Mucosa of descending colon (tissue), 3 donors: ENCODE data around the gene NUDT4. TPM values are rescaled to one million over a fixed set of nuclear protein-coding genes. Genes with fewer than 3 reads are reported as not detected.

Experiments used
- ATAC-seq: fragments of 200-7000 bp; cut with Tn5 transposase; one replicate; pipeline ENCODE4 v1.9.1; 2020; ENCODE audit warnings: mild to moderate bottlenecking, moderate library complexity
- DNase-seq, 3 donors: peaks; one replicate each; pipeline ENCODE4 v3.0.0-alpha.2; 2020
- H3K36me3 ChIP-seq: fragments of 200-600 bp; one replicate; pipeline ENCODE4 v1.8.0; 2021; ENCODE audit warnings: low read depth, mild to moderate bottlenecking
- H3K4me1 ChIP-seq: fragments of 200-600 bp; one replicate; pipeline ENCODE4 v1.8.0; 2021; ENCODE audit warnings: low read depth, mild to moderate bottlenecking
- H3K4me3 ChIP-seq: fragments of 200-600 bp; one replicate; pipeline ENCODE4 v1.8.0; 2021; ENCODE audit warnings: mild to moderate bottlenecking
- H3K9me3 ChIP-seq: fragments of 200-600 bp; one replicate; pipeline ENCODE4 v1.8.0; 2021; ENCODE audit warnings: mild to moderate bottlenecking
- CTCF ChIP-seq: fragments of 200-600 bp; IDR thresholded peaks from one replicate; pipeline ENCODE4 v1.8.0; 2022; ENCODE audit warnings: antibody characterized with exemption, mild to moderate bottlenecking
- intact Hi-C, 2 donors: fragments of 100-400 bp; cut with DNase I in 1 of 2; cut with micrococcal nuclease in 1 of 2; formaldehyde crosslinking; loops; one replicate each; pipeline versions ENCODE4 v1.11.0 to v1.11.1; 2022; cut with DNase I, micrococcal nuclease
- total RNA-seq, 3 donors: library from RNA; stranded (reverse); fragmentation: NEBNext Ultra II Directional in 2 of 3; extraction: Animal tissue kit (Norgen Biotek cat#: 25700) in 2 of 3; gene quantifications; one replicate each; pipeline versions ENCODE4 v1.2.1 to v1.2.4, GENCODE V29; 2021 to 2023
- donor health status: DM: no; HTN: no; CAD: no; lungs with moderate emphysema.
- donor health status: DM: no; HTN: no; CAD: no.
- donor health status: DM: no; HTN: yes; CAD: no.

NUDT4 gene
- total RNA-seq, 3 donors from 2014 or later: 76.9 to 136 (median 121) TPM

GRCh38 chr12:93361151-93361919 lies 16.4 kb upstream of the NUDT4 start:
- Histone ChIP-seq H3K4me3 (no peak overlapping the region), H3K4me1 (no peaks in the 10 kb centered on the region), H3K36me3 (no peaks in the 10 kb centered on the region), H3K9me3 (no peaks in the 10 kb centered on the region)
- ATAC-seq (no peak), DNase-seq (no peak)
- intact Hi-C loops: no loop called here
- no peak for TF ChIP-seq CTCF

- ATAC-seq: no peak
- intact Hi-C loops: no loop called here
- Histone ChIP-seq H3K4me3 (no peak overlapping the region), H3K36me3 (no peaks in the 10 kb centered on the region), H3K9me3 (no peaks in the 10 kb centered on the region), H3K4me1 (no peaks in the 10 kb centered on the region)
- no peak for DNase-seq
- no peak for TF ChIP-seq CTCF
These were observed 13.9 kb upstream of the NUDT4 start for GRCh38 chr12:93363841-93364297.

GRCh38 chr12:93365616-93366405 lies 11.9 kb upstream of the NUDT4 start:
- intact Hi-C loops: no loop called here
- H3K36me3 ChIP-seq: no peaks in the 10 kb centered on the region
- DNase-seq: no peak
- H3K9me3 ChIP-seq: no peaks in the 10 kb centered on the region
- no peak for TF ChIP-seq CTCF
- no peaks in the 10 kb centered on the region for H3K4me1 ChIP-seq
- no peak for ATAC-seq
- H3K4me3 ChIP-seq: no peak overlapping the region

- intact Hi-C loops: no loop called here
- DNase-seq (no peak), ATAC-seq (no peak)
- no peak for TF ChIP-seq CTCF
- Histone ChIP-seq H3K4me3 (no peak overlapping the region), H3K9me3 (no peaks in the 10 kb centered on the region), H3K4me1 (no peaks in the 10 kb centered on the region), H3K36me3 (no peaks in the 10 kb centered on the region)
These were observed 11.3 kb upstream of the NUDT4 start for GRCh38 chr12:93366422-93366821.

GRCh38 chr12:93368766-93369165 lies 9.0 kb upstream of the NUDT4 start:
- intact Hi-C loops: no loop called here
- DNase-seq (no peak), ATAC-seq (no peak)
- no peak overlapping the region for H3K4me3 ChIP-seq
- TF ChIP-seq CTCF: no peak
- no peaks in the 10 kb centered on the region for H3K9me3 ChIP-seq
- no peaks in the 10 kb centered on the region for H3K36me3 ChIP-seq
- H3K4me1 ChIP-seq: peaks cover 3% of the 10 kb centered on the region
